ENCODE results near the gene PITPNM3.

- TF ChIP-seq USF1 (IDR thresholded peaks at IDR 0.05) (no peak), NFIC (IDR thresholded peaks at IDR 0.05) (no peak), MAX (IDR thresholded peaks at IDR 0.05) (no peak), TCF12 (IDR thresholded peaks at IDR 0.05; ENCODE audit: low read depth) (no peak), CEBPB (IDR thresholded peaks at IDR 0.05) (no peak), TAF1 (IDR thresholded peaks at IDR 0.05; ENCODE audit: low read depth) (no peak), REST (IDR thresholded peaks at IDR 0.05; ENCODE audit: low read depth) (no peak), TEAD4 (IDR thresholded peaks at IDR 0.05) (no peak), FOXM1 (IDR thresholded peaks at IDR 0.05; ENCODE audit: borderline replicate concordance, low read depth) (no peak), RAD21 (IDR thresholded peaks at IDR 0.05; ENCODE audit: low read depth) (no peak), EP300 (IDR thresholded peaks at IDR 0.05; ENCODE audit: borderline replicate concordance) (no peak), CREB1 (IDR thresholded peaks at IDR 0.05; ENCODE audit: low read depth) (no peak), YY1 (IDR thresholded peaks at IDR 0.05; ENCODE audit: low read depth) (no peak), EGR1 (IDR thresholded peaks at IDR 0.05) (no peak)
Observed at GRCh38 chr17:6587310-6587709, 31.0 kb upstream of the PITPNM3 start.

Measured in Ishikawa (cell line).